Cardiac atrium fibroblast (primary cell): Measurements from ENCODE around the gene BMP7. TPM values are rescaled to one million over a fixed set of nuclear protein-coding genes. Genes with fewer than 3 reads are reported as not detected.

Experiments
- total RNA-seq: library from RNA; depleted of rRNA; stranded (reverse); fragments of >200 nt; gene quantifications from 2 replicates; pipeline ENCODE4 v1.2.3, GENCODE V29; 2015

Gene BMP7
- total RNA-seq = not detected in 2 replicates

DNA sequence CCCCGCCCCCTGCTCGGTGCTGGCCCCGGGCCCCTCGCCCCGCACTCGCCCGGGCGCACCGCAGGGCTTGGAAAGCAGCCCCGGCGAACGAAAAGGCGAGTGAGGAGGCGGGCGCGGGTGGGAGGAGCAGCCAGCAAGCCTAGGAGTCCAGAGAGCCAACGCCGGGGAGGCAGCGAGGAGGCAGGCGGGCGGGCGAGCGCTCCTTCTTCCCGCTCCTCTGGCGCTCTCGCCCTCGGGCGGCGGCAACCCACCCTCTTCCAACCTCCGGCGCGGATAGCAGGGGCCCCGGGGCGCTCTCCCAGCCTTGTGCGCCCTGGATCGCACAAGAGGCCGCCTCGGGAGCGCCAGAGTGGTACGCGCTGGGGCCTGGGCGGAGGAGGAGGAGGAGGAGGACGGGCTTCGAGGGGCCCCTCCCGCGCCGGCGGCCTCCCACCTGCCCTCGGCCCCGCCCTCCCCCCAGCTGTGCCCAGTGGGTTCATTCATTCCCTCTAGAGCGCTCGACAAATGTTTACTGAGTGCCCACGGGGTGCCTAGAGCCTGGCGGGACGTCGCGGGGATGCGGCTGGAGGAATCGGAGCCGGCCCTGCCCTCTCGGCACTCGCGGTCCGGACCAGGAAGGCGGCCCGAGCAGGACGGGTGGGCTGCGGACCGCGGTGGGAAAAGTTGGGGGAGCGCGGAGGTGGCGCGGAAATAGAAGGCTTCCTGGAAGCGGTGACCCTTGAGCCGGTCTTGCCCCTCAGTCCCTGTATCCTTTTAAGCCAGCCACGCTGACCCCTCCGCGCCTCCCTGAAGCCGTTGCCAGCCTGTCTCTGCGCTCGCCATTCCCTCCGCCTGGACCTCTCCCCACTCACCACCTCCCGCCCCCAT is at the start of gene BMP7:
Gene BMP7 (minus strand): TSS at position 351 of the 867 bp plus-strand sequence. CDS start 519 bp downstream, outside the sequence.

Other genes with a start within 250 kb of the BMP7 start
- gene SPO11, start 63.2 kb upstream of the BMP7 start, total RNA-seq = not detected in 2 replicates
- gene RAE1, start 84.6 kb upstream of the BMP7 start, total RNA-seq = 41.2 and 52.2 TPM in 2 replicates
- gene RBM38, start 124.8 kb upstream of the BMP7 start, total RNA-seq = 4.9 and 8.6 TPM in 2 replicates